Measurements from ENCODE around the gene ANKMY1.

Gene ANKMY1

GRCh38 chr2:240501531-240501991 lies 56.2 kb downstream of the ANKMY1 start:
- Histone ChIP-seq H3K4me1 (no peaks in the 10 kb centered on the region), H3K36me3 (ENCODE audit: control insufficient read depth, insufficient read depth, low read length) (no peaks in the 10 kb centered on the region), H3K4me2 (ENCODE audit: low read length) (no peak overlapping the region), H2AFZ (no peak overlapping the region), H3K79me2 (no peaks in the 10 kb centered on the region), H3K9ac (no peak overlapping the region), H3K27me3 (ENCODE audit: control insufficient read depth, insufficient read depth, low read length) (no peaks in the 10 kb centered on the region), H3K27ac (no peak overlapping the region), H3K4me3 (ENCODE audit: low read depth, low read length) (no peak overlapping the region), H3K9me3 (ENCODE audit: control insufficient read depth, low read length) (no peaks in the 10 kb centered on the region)
- TF ChIP-seq CTCF (IDR thresholded peaks at IDR 0.05): no peak

GRCh38 chr2:240500561-240501423 lies 57.0 kb downstream of the ANKMY1 start:
- no peaks in the 10 kb centered on the region for H3K27me3 ChIP-seq (ENCODE audit: control insufficient read depth, insufficient read depth, low read length)
- no peak overlapping the region for H3K4me3 ChIP-seq (ENCODE audit: low read depth, low read length)
- no peak for TF ChIP-seq CTCF (IDR thresholded peaks at IDR 0.05)
- no peaks in the 10 kb centered on the region for H3K79me2 ChIP-seq
- no peak overlapping the region for H2AFZ ChIP-seq
- no peaks in the 10 kb centered on the region for H3K36me3 ChIP-seq (ENCODE audit: control insufficient read depth, insufficient read depth, low read length)
- no peaks in the 10 kb centered on the region for H3K4me1 ChIP-seq
- H3K9ac ChIP-seq: no peak overlapping the region
- no peak overlapping the region for H3K27ac ChIP-seq
- H3K9me3 ChIP-seq (ENCODE audit: control insufficient read depth, low read length): no peaks in the 10 kb centered on the region
- no peak overlapping the region for H3K4me2 ChIP-seq (ENCODE audit: low read length)

GRCh38 chr2:240499309-240500301 lies 58.2 kb downstream of the ANKMY1 start:
- Histone ChIP-seq H2AFZ (no peak overlapping the region), H3K9ac (no peak overlapping the region), H3K4me1 (no peaks in the 10 kb centered on the region), H3K79me2 (no peaks in the 10 kb centered on the region), H3K27me3 (ENCODE audit: control insufficient read depth, insufficient read depth, low read length) (no peaks in the 10 kb centered on the region), H3K4me2 (ENCODE audit: low read length) (no peak overlapping the region), H3K27ac (no peak overlapping the region), H3K36me3 (ENCODE audit: control insufficient read depth, insufficient read depth, low read length) (no peaks in the 10 kb centered on the region), H3K9me3 (ENCODE audit: control insufficient read depth, low read length) (no peaks in the 10 kb centered on the region), H3K4me3 (ENCODE audit: low read depth, low read length) (no peak overlapping the region)
- TF ChIP-seq CTCF (IDR thresholded peaks at IDR 0.05): no peak

GRCh38 chr2:240498958-240499260 lies 58.9 kb downstream of the ANKMY1 start:
- no peak overlapping the region for H2AFZ ChIP-seq
- no peaks in the 10 kb centered on the region for H3K27me3 ChIP-seq (ENCODE audit: control insufficient read depth, insufficient read depth, low read length)
- no peak overlapping the region for H3K4me3 ChIP-seq (ENCODE audit: low read depth, low read length)
- H3K79me2 ChIP-seq: no peaks in the 10 kb centered on the region
- no peaks in the 10 kb centered on the region for H3K36me3 ChIP-seq (ENCODE audit: control insufficient read depth, insufficient read depth, low read length)
- H3K4me2 ChIP-seq (ENCODE audit: low read length): no peak overlapping the region
- H3K9me3 ChIP-seq (ENCODE audit: control insufficient read depth, low read length): no peaks in the 10 kb centered on the region
- H3K4me1 ChIP-seq: no peaks in the 10 kb centered on the region
- TF ChIP-seq CTCF (IDR thresholded peaks at IDR 0.05): no peak
- no peak overlapping the region for H3K27ac ChIP-seq
- H3K9ac ChIP-seq: no peak overlapping the region

Data from parathyroid adenoma (tissue), 2 donors.